Astrocyte of the spinal cord (primary cell): ENCODE data around the gene ERN1.

Experiments
- DNase-seq: peaks from one replicate; pipeline ENCODE4 v3.0.0; 2011; ENCODE audit warnings: low read depth, low spot score
- H3K4me3 ChIP-seq: 2 replicates; pipeline ENCODE4 v1.5.1; 2011; ENCODE audit warnings: low read depth, mild to moderate bottlenecking, low read length, moderate library complexity
- in situ Hi-C: cut with HindIII; loops from 2 replicates; pipeline ENCODE4 v1.10.0; 2017; ENCODE audit warnings: low sequenced_read_pairs
- TF ChIP-seq, protein P1 (sequence below): IDR thresholded peaks from 2 replicates; pipeline ENCODE4 v1.5.1; 2012; ENCODE audit warnings: low read depth, mild to moderate bottlenecking, low read length, inconsistent platforms

The ERN1 gene

DNA sequence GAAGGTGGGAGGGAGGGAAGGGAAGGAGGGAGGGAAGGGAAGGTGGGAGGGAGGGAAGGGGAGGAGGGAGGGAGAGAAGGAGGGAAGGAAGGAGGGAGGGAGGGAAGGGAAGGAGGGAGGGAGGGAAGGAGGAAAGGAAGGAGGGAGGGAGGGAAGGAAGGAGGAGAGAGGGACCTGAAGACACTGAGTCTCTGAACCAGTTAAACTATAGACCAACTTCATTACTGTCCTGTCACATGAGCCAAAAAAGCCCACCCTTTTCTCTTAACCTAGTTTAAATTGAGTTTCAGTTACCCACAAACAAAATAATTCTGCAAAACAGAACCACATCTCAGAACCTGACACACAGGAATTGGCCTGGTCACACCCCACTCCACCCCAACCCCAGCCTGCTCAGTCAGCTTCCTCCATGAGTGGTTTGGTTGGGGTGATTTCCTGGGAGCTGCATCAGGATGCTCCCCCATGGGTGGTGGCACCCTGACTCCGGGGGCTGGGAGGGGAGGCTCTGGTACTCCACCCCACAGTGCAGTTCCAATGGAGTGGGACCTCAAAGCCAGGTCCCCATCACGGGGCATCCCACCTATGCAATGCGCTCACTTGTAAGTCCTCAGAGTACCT lies 136.5 kb downstream of the ERN1 start:
- in situ Hi-C loops, result no loop called here
- no peak for DNase-seq
- H3K4me3 ChIP-seq, result no peak overlapping the region
- TF ChIP-seq, protein P1, sequence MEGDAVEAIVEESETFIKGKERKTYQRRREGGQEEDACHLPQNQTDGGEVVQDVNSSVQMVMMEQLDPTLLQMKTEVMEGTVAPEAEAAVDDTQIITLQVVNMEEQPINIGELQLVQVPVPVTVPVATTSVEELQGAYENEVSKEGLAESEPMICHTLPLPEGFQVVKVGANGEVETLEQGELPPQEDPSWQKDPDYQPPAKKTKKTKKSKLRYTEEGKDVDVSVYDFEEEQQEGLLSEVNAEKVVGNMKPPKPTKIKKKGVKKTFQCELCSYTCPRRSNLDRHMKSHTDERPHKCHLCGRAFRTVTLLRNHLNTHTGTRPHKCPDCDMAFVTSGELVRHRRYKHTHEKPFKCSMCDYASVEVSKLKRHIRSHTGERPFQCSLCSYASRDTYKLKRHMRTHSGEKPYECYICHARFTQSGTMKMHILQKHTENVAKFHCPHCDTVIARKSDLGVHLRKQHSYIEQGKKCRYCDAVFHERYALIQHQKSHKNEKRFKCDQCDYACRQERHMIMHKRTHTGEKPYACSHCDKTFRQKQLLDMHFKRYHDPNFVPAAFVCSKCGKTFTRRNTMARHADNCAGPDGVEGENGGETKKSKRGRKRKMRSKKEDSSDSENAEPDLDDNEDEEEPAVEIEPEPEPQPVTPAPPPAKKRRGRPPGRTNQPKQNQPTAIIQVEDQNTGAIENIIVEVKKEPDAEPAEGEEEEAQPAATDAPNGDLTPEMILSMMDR, result no peak

DNA sequence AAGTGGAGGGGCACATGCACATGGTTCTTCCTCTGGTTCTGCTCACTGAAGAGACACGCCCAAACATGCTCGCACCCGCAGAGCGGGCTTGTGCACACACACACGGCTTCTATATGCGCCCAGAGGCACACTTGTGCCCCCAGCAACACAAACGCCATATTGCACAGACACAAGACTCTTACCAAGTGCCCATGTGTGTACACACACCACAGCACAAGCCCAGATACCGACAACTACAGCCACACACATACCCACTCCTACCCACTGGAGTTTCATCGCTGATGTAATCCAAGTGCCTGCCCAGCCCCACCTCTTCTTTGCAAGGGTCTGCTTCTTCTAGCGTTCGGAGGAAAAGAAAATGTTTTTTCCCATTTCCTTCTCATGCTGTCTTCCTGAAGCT lies 138.3 kb downstream of the ERN1 start:
- in situ Hi-C loops, result no loop called here

GRCh38 chr17:63989622-63990345 lies 140.2 kb downstream of the ERN1 start:
- TF ChIP-seq, protein P1, result no peak
- H3K4me3 ChIP-seq, result no peak overlapping the region
- no peak for DNase-seq
- in situ Hi-C loops, result no loop called here

More for the DNA sequence above, 138.3 kb downstream of the ERN1 start:
- no peak for DNase-seq
- H3K4me3 ChIP-seq, result no peak overlapping the region
- TF ChIP-seq, protein P1, result no peak
